Endometrial microvascular endothelial cells (primary cell): Measurements from ENCODE around the gene DAB2. TPM values are rescaled to one million over a fixed set of nuclear protein-coding genes. Genes with fewer than 3 reads are reported as not detected.
"Not testable (repeated sequence)": the region's sequence is repeated elsewhere in the genome, so short reads cannot be mapped to it uniquely, and the experiment has no call there.

ENCODE experiments used
- in situ Hi-C: cut with HindIII; loops from 2 replicates; pipeline ENCODE4 v1.10.0; 2017; ENCODE audit warnings: low sequenced_read_pairs, low pct_unique_long_range_greater_than_20kb; ENCODE audit errors: inconsistent ontology term
- total RNA-seq: library from RNA; depleted of rRNA; stranded (reverse); fragments of >200 nt; gene quantifications from one replicate; pipeline ENCODE4 v1.2.3, GENCODE V29; 2015; ENCODE audit errors: inconsistent ontology term

The DAB2 gene
- total RNA-seq, 1 donor from 2014 or later = 111 TPM

DNA sequence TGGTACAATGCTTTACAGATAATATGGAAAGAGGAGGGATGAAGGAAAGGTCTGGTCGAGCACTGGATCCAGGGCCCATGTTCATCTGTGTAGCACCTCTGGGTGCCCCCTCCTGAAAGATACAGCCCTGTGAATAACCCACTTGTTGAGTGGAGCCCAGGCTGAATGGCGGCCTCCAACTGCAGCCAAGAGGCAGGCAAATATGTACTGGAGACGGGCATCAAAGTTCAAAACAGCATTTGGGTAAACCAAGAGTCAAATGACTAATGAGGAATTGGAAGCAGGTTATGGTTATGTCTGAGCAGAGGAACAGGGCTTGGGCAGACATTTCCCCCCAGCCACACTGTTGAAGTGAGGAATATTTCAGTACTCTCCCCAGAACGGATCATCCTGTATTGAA is 61.6 kb downstream of the DAB2 start:
- in situ Hi-C loops = no loop called here

DNA sequence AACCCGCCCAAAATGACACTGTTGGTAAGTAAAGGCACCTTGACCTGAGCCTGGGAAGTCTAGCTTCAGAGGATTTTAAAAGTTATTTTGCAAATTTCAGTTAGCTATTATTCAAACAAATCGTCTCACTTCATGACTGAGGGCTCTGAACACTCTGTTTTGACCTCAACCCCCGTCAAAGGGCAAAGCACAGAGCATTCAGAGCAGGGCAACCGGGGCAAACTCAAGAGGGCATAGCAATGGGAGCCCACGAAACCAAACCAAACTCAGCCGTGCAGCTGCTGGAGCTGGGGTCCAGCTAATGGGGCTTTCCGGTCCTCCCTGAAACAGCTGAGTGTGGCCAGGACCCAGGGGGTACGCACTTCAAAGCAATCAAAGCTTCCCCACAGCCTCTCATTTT is 62.1 kb downstream of the DAB2 start:
- in situ Hi-C loops = no loop called here

DNA sequence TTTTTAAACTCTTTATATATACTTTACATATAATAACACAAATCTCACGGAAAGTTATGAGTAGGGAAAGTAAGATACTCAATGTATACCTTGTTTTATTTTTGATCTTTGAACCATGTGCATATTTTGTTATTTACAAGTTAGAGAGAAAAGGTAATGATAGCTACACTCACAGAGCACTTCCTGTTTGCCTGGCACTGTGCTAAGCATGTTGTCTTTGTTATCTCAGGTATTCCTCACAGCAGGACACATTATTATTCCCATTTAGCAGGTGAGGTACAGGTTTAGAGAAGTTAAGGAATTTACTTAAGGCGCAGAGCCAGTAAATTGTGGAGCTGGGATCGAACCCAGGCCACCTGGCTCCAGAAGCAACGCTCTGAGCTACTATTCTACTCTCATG is 63.5 kb downstream of the DAB2 start:
- in situ Hi-C loops = no loop called here

DNA sequence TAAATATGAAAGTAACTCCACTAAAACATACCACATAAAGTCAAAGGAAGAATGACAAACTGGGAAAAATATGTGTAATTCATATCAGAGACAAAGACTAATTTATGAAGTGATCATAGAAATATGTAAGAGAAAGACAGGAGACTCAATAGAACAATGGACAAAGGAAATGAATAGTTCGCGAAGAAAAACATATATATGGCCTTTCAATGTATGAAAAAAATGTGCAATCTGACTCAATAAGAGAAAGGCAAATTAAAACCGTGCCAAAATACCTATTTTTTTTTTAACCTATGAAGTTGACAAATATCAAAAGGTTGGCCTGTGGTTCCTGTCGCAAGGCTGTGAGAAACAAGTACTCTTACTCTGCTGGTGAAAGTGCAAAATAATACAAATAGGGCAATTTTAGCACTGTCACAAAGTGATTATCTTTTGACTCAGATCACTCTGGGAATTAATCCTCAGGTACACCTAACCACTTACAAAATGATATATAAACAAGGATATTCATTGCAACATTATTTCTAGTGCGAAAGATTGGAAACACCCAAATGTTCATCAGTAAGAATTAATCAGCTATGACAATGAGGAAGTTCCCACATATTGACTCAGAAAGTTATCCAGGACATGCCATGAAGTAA is 64.2 kb downstream of the DAB2 start:
- in situ Hi-C loops = no loop called here

DNA sequence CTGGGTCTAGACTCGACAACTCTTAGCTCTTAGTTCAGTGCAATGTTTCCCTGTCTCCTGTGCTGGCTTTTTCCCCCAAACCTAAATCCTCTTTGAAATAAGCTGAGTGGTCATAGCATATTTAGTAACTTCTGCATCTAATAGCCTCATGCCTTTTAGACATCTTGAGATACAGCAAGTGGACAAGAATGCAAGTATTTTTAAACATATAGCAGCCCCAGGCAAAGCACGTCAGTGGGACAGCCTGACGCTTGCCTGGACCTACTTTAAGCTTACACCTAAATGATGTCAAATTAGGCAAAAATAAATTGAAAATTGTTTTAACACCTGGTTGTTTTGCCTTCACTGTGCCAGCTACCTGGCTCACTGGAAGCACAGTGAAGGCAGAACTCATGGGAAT is 68.5 kb downstream of the DAB2 start:
- in situ Hi-C loops = no loop called here

DNA sequence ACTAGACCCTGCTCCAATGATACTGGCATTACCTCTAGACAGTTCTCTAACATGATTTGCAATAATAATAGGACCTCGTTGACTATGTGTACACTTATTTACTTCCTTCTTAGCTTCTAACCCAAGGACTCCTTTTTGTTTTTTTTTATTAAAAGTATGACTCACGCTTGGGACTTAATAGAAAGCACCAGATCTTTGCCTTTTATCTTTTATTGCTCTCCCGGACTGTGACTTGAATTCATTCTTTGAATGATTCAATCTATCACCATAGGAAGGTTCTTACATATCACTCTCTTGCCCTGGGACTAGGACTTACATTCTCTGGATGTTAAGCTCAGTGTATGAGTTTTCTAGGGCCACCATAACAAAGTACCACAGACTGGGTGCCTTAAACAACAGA is 69.5 kb downstream of the DAB2 start:
- in situ Hi-C loops = no loop called here

DNA sequence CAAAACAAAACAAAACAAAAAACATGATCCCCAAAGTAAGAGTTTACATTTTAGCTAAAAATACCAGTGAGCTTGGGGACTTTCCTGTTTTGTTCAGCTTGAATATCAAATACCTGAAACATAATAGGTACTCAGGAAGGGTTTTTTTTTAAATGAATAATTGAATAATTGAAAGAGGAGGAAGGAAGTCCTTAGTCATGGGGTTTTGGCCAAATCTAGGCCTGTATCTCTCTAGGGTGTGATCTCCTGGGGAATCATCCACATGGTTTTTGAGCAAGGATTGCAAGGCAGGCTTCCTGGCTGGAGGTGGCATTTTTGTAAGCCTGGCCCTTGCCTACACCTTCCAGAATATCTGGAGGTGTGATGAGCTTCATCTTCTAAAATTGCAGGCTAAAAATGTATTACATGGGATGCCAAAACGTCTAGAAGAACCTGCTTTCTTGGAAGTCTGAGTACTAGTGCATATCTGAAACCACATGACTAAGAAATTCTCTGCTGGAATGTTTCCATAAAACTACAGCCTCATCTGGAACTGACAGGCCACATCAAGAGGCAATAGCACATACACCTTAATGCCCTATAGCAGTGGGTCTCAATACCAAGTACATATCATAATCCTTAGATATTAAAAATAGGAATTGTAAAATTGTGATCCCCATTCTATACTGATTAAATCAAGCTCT is 70.9 kb downstream of the DAB2 start:
- in situ Hi-C loops = no loop called here

DNA sequence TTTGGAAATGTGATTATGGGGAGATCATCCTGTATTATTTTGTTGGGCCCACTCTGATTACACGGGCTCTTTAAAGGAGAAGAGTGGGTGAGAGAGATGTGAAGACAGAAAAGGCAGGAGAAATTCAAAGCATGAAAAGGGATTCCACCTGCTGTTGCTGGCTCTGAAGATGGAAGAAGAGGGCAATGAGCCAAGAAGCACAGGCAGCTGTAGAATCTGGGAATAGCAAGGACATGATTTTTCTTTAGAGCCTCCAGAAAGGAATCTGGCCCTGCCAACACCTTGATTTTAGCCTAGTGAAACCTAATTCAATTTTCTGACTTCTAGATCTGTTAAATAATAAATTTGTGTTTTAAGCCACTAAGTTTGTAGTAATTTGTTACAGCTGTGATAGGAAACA is 71.8 kb downstream of the DAB2 start:
- in situ Hi-C loops = no loop called here

DNA sequence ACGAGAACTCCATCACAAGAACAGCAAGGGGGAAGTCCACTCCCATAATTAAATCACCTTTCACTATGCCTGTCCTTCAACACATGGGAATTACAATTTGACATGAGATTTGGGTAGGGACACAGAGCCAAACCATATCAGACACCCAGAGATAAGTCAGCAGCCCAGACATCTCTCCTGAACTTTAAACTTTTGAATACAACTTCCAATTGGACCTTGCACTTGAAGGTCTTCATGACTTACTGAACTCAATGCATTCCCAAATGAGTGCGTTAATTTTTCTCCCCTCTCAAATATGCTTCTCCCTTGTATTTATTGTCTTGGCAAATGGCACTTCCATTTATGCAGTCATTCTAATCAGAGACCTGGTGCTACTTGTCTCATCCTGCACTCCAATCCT is 72.6 kb downstream of the DAB2 start:
- in situ Hi-C loops = no loop called here

DNA sequence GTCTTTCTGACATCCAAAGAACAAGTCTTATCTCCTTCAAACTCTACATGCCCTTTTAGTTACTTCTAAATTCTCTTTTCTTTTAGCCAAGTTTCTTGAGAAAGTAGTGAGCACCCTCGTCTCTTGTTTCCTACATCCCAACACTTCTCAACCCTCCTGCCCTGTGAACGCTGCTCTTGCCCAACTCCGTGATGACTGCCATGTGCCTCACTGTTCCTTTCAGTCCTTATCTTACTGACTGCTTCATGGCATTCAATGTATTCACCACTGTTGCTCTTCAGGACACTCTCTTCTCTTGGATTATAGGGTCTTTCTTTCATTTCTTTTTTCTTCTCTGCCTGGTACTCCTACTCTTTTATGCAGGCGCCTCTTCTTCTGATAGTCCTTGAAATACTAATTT is 75.3 kb downstream of the DAB2 start:
- in situ Hi-C loops = no loop called here

DNA sequence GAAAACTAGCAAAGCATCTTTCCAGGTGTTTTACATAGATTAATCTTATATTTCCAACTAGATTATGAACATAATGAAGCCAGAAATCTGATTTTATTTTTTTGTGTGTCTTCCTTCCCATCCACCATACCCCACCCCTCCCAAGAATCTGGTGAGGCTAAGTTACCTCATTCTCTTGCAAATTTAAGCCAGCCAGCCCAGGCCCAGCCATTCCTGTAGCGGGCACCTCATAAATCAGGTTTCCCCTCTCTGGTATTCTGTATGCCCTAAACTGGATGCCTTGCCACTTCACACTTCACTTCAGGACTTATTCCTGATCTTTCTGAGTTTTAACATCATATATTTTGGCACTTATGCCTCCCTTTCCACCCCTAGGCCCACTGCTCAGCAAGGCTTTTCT is 82.3 kb downstream of the DAB2 start:
- in situ Hi-C loops = no loop called here

DNA sequence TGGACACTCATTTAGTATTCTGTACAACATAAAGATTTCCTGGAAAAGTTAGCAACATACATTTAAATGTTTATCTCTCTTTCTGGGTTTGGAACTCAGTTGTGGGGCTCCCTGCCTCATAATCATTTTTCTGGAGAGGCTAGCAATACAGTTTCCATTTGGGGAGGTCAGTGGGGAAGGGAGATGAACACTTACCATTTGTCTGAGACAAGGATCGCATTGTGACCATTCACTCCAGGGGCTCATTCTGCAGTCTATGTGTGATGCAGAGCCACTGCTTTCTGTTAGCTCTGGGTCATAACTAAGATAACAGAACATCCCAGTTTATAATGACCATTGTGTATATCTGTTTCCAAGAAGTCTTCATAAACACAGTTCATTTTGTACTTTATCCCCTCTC is 82.9 kb downstream of the DAB2 start:
- in situ Hi-C loops = no loop called here

DNA sequence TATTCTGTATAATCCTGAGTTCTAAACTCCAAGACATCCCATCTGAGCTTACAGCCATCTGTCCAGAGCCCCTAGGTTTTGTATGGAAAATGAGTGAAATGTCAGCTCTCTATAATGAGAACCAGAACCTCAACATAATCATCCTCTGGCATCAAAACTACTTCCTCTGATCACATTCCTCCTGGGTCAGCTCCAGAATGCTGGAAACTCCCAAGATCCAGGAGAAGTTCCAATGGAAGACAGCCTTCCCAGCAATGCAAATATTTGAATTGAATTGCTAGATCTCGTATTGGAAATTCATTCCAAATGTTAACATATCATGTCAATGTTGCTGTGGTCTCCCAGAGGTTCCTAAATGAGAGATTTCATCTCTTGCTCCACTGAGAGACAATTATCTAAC is 84.3 kb downstream of the DAB2 start:
- in situ Hi-C loops = no loop called here

DNA sequence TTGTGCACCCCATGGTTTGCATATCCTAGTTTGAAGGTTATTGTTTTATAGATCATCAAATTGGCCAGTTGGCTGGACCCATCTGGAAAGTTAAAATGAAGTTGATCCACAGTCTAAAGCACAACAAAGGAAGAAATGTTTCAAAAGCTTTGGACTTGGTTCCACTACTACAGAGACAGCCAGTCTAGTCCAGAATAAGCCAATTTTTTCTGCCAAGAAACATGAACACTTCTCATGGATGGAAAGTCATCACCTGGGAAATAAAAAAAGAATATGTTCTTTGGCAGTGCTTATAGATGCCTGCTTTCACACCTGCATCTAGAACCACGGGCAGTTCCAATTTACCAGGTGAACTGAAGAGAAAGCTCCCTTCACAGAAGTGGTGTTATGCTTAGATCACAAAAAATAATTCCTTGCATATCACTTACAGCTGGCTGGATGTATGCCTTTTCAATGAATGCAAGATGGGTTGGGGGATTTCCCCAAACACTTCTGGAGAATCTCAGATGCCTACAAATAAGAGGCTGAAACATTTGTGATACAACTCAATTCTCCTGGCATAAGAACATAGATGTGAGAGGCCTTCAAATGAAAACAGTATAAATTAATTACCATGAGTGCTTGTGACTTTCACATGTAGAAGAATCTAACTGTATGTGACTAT is 87.4 kb downstream of the DAB2 start:
- in situ Hi-C loops = no loop called here

DNA sequence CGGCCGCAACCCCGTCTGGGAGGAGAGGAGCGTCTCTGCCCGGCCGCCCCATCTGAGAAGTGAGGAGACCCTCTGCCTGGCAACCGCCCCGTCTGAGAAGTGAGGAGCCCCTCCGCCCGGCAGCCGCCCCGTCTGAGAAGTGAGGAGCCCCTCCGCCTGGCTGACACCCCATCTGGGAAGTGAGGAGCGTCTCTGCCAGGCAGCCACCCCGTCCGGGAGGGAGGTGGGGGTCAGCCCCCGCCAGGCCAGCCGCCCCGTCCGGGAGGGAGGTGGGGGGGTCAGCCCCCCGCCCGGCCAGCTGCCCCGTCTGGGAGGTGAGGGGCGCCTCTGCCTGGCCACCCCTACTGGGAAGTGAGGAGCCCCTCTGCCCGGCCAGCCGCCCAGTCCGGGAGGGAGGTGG is 90.5 kb downstream of the DAB2 start:
- in situ Hi-C loops = not testable (repeated sequence)

DNA sequence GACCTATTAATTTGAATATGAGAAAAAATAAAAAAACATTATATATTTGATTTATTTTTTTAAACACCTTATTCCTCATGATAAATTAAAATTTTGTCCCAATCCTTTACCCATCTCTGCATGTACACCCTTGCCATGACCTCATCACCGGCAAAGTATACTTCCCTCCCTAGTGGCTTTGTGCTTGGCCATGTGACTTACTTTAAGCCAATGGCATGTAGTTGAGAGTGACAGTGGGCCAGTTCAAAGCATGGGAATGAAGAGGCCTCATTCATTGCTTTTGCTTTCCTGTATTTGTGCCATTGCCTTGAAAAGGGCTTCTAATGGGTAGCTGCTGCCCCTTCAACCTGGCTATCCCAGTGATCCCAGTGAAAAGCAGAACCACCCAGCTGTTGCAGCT is 91.7 kb downstream of the DAB2 start:
- in situ Hi-C loops = no loop called here

DNA sequence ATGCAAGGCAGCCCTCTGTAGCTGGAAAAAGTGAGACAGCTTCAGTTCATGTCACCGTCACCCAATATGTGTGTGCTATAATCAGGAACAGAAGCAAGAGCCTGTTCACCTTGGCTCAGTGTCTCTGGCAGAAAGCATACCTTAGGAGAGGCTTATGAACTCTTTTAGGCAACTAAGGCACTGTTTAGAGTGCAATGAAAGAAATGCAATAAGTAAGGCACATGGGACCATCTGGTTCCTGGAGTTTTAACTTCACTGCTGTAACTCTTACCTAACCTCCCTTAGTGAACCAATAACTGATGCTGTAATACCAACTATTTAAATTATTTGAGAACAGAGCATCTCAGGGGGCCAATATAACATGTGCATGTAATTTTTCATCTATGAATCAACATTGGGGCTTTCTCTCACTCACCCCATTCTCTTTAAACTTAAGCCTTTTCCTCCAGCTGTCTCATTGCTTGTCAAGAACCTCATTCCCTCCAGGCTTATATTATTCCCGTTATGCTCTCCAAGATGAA is 92.9 kb downstream of the DAB2 start:
- in situ Hi-C loops = no loop called here

DNA sequence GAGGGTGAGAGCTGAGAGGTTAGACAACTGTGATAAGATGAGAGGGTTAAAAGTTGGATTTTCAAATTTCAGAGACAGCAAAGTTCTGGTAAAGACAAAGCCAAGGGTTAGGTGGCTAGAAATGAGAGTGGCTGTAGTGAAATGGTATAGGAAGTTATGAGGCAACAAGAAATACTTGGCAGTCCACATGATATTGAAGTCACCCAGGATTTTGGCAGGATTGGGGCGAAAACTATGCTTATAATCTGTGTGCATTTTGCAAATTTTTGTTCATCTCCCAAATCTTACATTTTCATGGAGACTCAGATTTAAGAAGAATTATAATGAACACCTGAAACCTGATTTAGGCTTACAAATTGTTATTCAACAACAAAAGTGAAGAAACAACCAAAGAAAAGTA is 96.0 kb downstream of the DAB2 start:
- in situ Hi-C loops = no loop called here

DNA sequence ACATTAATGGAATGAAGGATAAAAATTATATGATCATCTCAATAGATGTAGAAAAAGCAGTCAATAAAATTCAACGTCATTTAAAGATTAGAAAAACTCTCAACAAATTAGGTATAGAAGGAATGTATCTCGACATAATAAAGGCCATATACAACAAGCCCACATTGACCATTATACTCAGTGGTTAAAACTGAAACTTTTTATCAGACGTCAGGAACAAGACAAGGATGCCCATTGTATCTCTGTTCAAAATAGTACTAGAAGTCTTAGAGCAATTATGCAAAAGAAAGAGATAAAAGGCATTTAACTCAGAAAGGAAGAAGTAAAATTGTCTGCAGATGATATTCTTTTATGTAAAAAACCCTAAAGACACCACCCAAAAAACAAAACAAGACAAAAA is 101.2 kb downstream of the DAB2 start:
- in situ Hi-C loops = no loop called here
